B cell (primary cell): ENCODE data around the gene CCNT1. TPM values are rescaled to one million over a fixed set of nuclear protein-coding genes. Genes with fewer than 3 reads are reported as not detected.

ENCODE experiments used
- ATAC-seq: fragments of 200-7000 bp; cut with Tn5 transposase; one replicate; pipeline ENCODE4 v1.10.0; 2021; ENCODE audit warnings: low read depth, mild to moderate bottlenecking, moderate number of reproducible peaks, moderate library complexity
- CTCF ChIA-PET: fragments of 350-600 bp; sonication (Branson Sonifier 250); formaldehyde crosslinking; loops from one replicate; lab custom pipeline; 2021; ENCODE audit warnings: antibody characterized with exemption, inconsistent platforms; lab: Charles Lee
- POLR2A ChIA-PET: fragments of 350-600 bp; sonication (Branson Sonifier 250); formaldehyde crosslinking; loops from one replicate; lab custom pipeline; 2021; ENCODE audit warnings: antibody characterized with exemption; lab: Charles Lee
- DNase-seq: peaks from one replicate; pipeline ENCODE4 v3.0.0; 2013
- H2AFZ ChIP-seq: 2 replicates; pipeline ENCODE4 v1.6.1; 2012; ENCODE audit warnings: mild to moderate bottlenecking, low read depth, low read length; ENCODE audit not compliant: insufficient read depth, poor library complexity, severe bottlenecking
- H3K27ac ChIP-seq, 2 donors: 1 replicate in 1 of 2; 2 replicates in 1 of 2; pipeline ENCODE4 v1.5.1; 2012 to 2013; ENCODE audit warnings: low read length in 2 of 2, mild to moderate bottlenecking in 2 of 2, moderate library complexity in 1 of 2
- H3K27me3 ChIP-seq, 4 experiments: fragments of 200-600 bp in 1 of 4; sonication (generic) in 1 of 4; replicated peaks in 1 of 4; 1 replicate in 2 of 4; 2 replicates in 2 of 4; pipeline versions ENCODE4 v1.6.1 to v1.7.0; 2013 to 2016; ENCODE audit warnings: low read length in 3 of 4, mild to moderate bottlenecking in 2 of 4, mixed read lengths in 1 of 4, moderate library complexity in 1 of 4; ENCODE audit not compliant: insufficient read depth in 4 of 4, control insufficient read depth in 3 of 4; ENCODE audit errors: control extremely low read depth in 1 of 4
- H3K36me3 ChIP-seq, 2 experiments: replicated peaks in 1 of 2; 1 replicate in 1 of 2; 2 replicates in 1 of 2; pipeline versions ENCODE4 v1.6.1 to v1.7.1; 2013; ENCODE audit warnings: low read length in 1 of 2; ENCODE audit not compliant: insufficient read depth in 2 of 2, control insufficient read depth in 1 of 2; ENCODE audit errors: control extremely low read depth in 1 of 2, extremely low read depth in 1 of 2
- H3K4me1 ChIP-seq, 2 donors: fragments of 200-600 bp in 1 of 2; sonication (generic) in 1 of 2; 1 replicate in 1 of 2; 2 replicates in 1 of 2; pipeline versions ENCODE4 v1.5.1 to v1.6.1; 2013 to 2017; ENCODE audit warnings: low read length in 2 of 2; ENCODE audit not compliant: control insufficient read depth in 2 of 2, insufficient read depth in 2 of 2
- H3K4me2 ChIP-seq: replicated peaks from 2 replicates; pipeline ENCODE3; 2012; ENCODE audit warnings: mild to moderate bottlenecking, low read depth, low read length; ENCODE audit not compliant: poor library complexity, severe bottlenecking
- H3K4me3 ChIP-seq, 5 experiments: fragments of 200-600 bp in 1 of 5; sonication (generic) in 1 of 5; 1 replicate in 3 of 5; 2 replicates in 2 of 5; pipeline versions ENCODE4 v1.5.1 to v1.7.0; 2011 to 2016; ENCODE audit warnings: low read length in 4 of 5, mild to moderate bottlenecking in 4 of 5, low read depth in 2 of 5, control low read depth in 1 of 5, moderate library complexity in 1 of 5; ENCODE audit not compliant: insufficient read depth in 1 of 5; ENCODE audit errors: control extremely low read depth in 1 of 5, extremely low read depth in 1 of 5
- H3K79me2 ChIP-seq: fragments of 200-600 bp; sonication (generic); one replicate; pipeline ENCODE4 v1.6.0; 2016; ENCODE audit warnings: low read length; ENCODE audit not compliant: control insufficient read depth, insufficient read depth
- H3K9ac ChIP-seq: fragments of 200-600 bp; sonication (generic); 2 replicates; pipeline ENCODE4 v1.6.1; 2017; ENCODE audit warnings: mild to moderate bottlenecking, low read length, moderate library complexity
- H3K9me3 ChIP-seq, 3 donors: one replicate each; pipeline versions ENCODE4 v1.6.1 to v1.7.1; 2013; ENCODE audit warnings: low read length in 2 of 3; ENCODE audit not compliant: control insufficient read depth in 2 of 3, insufficient read depth in 1 of 3; ENCODE audit errors: control extremely low read depth in 1 of 3
- H4K20me1 ChIP-seq: 2 replicates; pipeline ENCODE4 v1.6.0; 2012; ENCODE audit warnings: mild to moderate bottlenecking, low read length; ENCODE audit not compliant: insufficient read depth, control insufficient read depth, poor library complexity, severe bottlenecking
- H3K27ac Mint-ChIP-seq: one replicate; pipeline ENCODE4 v1.8.0; 2021; ENCODE audit warnings: mixed read lengths
- H3K27me3 Mint-ChIP-seq: one replicate; pipeline ENCODE4 v1.8.0; 2021; ENCODE audit warnings: mixed read lengths
- H3K4me1 Mint-ChIP-seq: one replicate; pipeline ENCODE4 v1.8.0; 2021; ENCODE audit warnings: mixed read lengths
- H3K4me3 Mint-ChIP-seq: one replicate; pipeline ENCODE4 v1.8.0; 2021; ENCODE audit warnings: mixed read lengths
- H3K9me3 Mint-ChIP-seq: one replicate; pipeline ENCODE4 v1.8.0; 2022; ENCODE audit warnings: mixed read lengths; ENCODE audit not compliant: insufficient read depth
- CTCF ChIP-seq: fragments of 200-600 bp; IDR thresholded peaks from one replicate; pipeline ENCODE4 v1.8.0; 2022; ENCODE audit warnings: antibody characterized with exemption, mild to moderate bottlenecking
- EZH2 ChIP-seq: IDR thresholded peaks from 2 replicates; pipeline ENCODE4 v1.6.1; 2012; ENCODE audit warnings: borderline replicate concordance, low read depth, mild to moderate bottlenecking, moderate library complexity, low read length; ENCODE audit not compliant: insufficient read depth, poor library complexity, severe bottlenecking
- WGBS: methylation state at CpG from one replicate; pipeline ENCODE4 v1.1.5; 2013; ENCODE audit warnings: missing lambda C conversion rate; ENCODE audit not compliant: insufficient coverage; 5-methylcytosine and 5-hydroxymethylcytosine counted together
- intact Hi-C: fragments of 100-400 bp; cut with micrococcal nuclease; formaldehyde crosslinking; loops from one replicate; pipeline ENCODE4 v1.10.0; 2022
- polyA plus RNA-seq: library from polyadenylated mRNA; depleted of rRNA; stranded (reverse); fragments of >200 nt; gene quantifications from 2 replicates; pipeline ENCODE4 v1.2.3, GENCODE V29; 2012
- total RNA-seq, 2 donors: library from RNA; stranded (reverse); fragments of 120-200 nt in 1 of 2; gene quantifications; 1 replicate in 1 of 2; 2 replicates in 1 of 2; pipeline versions ENCODE4 v1.2.3 to v1.2.4, GENCODE V29; 2013 to 2022

Gene CCNT1
- total and polyA plus RNA-seq, 2 donors (not counting 1 experiment from before 2014, with no cell fraction given): 13.9 to 77.3 TPM

GRCh38 chr12:48717252-48717695 is 767 bp upstream of the CCNT1 start:
- Histone ChIP-seq H3K36me3 (peaks cover 3 to 25% of the 10 kb centered on the region in 2 experiments), H3K79me2 (peaks cover 39% of the 10 kb centered on the region), H3K9ac (peak overlapping the region; percentile 95), H3K4me1 (peaks cover 19 to 27% of the 10 kb centered on the region in 2 donors), H3K27ac (peak overlapping the region; percentile 95 to 96), H3K9me3 (peaks cover 0 to 18% (median 2%) of the 10 kb centered on the region in 3 donors), H3K4me2 (peak overlapping the region; percentile 85), H3K4me3 (peak overlapping the region; percentile 59 to 96 (median 73)), H3K27me3 (no peaks in the 10 kb centered on the region), H4K20me1 (peaks cover 11% of the 10 kb centered on the region), H2AFZ (peak overlapping the region; percentile 82)
- intact Hi-C loops: loop anchor here (2.0 to 10.0 kb wide), 3 partner anchors 136 to 610 kb away; partner anchors contain the start of genes DDX23, KMT2D, RHEBL1 and SENP1
- peaks cover 4% of the 10 kb centered on the region for H3K27me3 Mint-ChIP-seq
- H3K27ac Mint-ChIP-seq: peak overlapping the region; percentile 97
- DNase-seq (peak; percentile 64), ATAC-seq (no peak)
- ChIA-PET POLR2A (interaction anchor here (0.6 to 2.0 kb wide), 3 partner anchors 35 to 884 kb away, joined by 4 to 8 read pairs (median 4); partner anchors contain the start of genes KANSL2 and RND1), CTCF (no interaction called here)
- peaks cover 34% of the 10 kb centered on the region for H3K4me1 Mint-ChIP-seq
- 2% methylated on average over 16 of the region's 21 CpGs for WGBS
- TF ChIP-seq EZH2 (no peak), CTCF (no peak)
- peak overlapping the region; percentile 88 for H3K4me3 Mint-ChIP-seq
- peaks cover 10% of the 10 kb centered on the region for H3K9me3 Mint-ChIP-seq

DNA sequence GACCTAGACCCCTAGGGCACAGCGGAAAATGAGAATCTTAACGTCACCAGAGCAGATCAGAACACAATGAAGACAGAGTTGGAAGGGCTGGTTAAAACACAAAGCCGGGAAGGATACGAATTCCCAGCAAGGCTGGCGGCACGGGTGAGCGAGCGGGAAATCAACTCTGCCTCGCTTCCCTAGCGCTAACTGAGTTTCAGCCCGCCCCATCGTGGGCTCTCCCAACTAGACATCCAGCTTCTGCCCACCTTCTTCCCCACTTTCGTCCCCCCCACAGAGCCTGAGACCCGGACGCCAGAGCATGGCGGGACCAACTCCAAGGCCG is 377 bp downstream of the CCNT1 start:
- peaks cover 9% of the 10 kb centered on the region for H3K9me3 Mint-ChIP-seq
- intact Hi-C loops: loop anchor here (1.0 to 10.0 kb wide), 4 partner anchors 34 to 609 kb away; partner anchors contain the start of genes DDX23, KANSL2, KMT2D and RHEBL1
- 2% methylated on average over 17 of the region's 17 CpGs for WGBS
- Histone ChIP-seq H3K9me3 (peaks cover 0 to 9% (median 2%) of the 10 kb centered on the region in 3 donors), H3K27ac (peak overlapping the region; percentile 95 to 96), H3K36me3 (peaks cover 4 to 34% of the 10 kb centered on the region in 2 experiments), H3K79me2 (peaks cover 51% of the 10 kb centered on the region), H3K4me2 (peak overlapping the region; percentile 87), H2AFZ (peak overlapping the region; percentile 79), H3K9ac (peak overlapping the region; percentile 95), H3K27me3 (no peaks in the 10 kb centered on the region), H4K20me1 (peaks cover 11% of the 10 kb centered on the region), H3K4me1 (peaks cover 19 to 27% of the 10 kb centered on the region in 2 donors), H3K4me3 (peak overlapping the region; percentile 82 to 98 (median 95))
- peaks cover 4% of the 10 kb centered on the region for H3K27me3 Mint-ChIP-seq
- peak overlapping the region; percentile 97 for H3K27ac Mint-ChIP-seq
- H3K4me1 Mint-ChIP-seq: peaks cover 34% of the 10 kb centered on the region
- ATAC-seq (no peak), DNase-seq (no peak)
- peak overlapping the region; percentile 88 for H3K4me3 Mint-ChIP-seq
- ChIA-PET POLR2A (interaction anchor here (2.0 kb wide), 1 partner anchor 34 kb away, joined by 8 read pairs; the partner anchor contains the start of gene KANSL2), CTCF (interaction anchor here (0.6 to 1.4 kb wide), 2 partner anchors 34 to 122 kb away, joined by 3 to 4 read pairs; partner anchors contain the start of gene KANSL2)
- TF ChIP-seq CTCF (no peak), EZH2 (no peak)
